OCI-M2 (cell line): ENCODE results near the gene MME.

Experiments
- DNase-seq: peaks from one replicate; lab custom pipeline; 2025; ENCODE audit not compliant: unreplicated experiment; lab: John Stamatoyannopoulos, UW

Gene MME

GRCh38 chr3:155230382-155230781 is 150.3 kb downstream of the MME start:
- DNase-seq: no peak

- DNase-seq: no peak
Observed at GRCh38 chr3:155231792-155232191, 151.7 kb downstream of the MME start.

- DNase-seq: no peak
Observed at GRCh38 chr3:155232605-155233004, 152.5 kb downstream of the MME start.

GRCh38 chr3:155233213-155233612 is 153.1 kb downstream of the MME start:
- no peak for DNase-seq
